Smooth muscle cell (in vitro differentiated cells): Measurements from ENCODE around the gene ENO3. TPM values are rescaled to one million over a fixed set of nuclear protein-coding genes. Genes with fewer than 3 reads are reported as not detected.

ENCODE experiments used
- DNase-seq: peaks from one replicate; lab custom pipeline; 2025; ENCODE audit not compliant: unreplicated experiment; lab: John Stamatoyannopoulos, UW
- H2AFZ ChIP-seq: fragments of 200-600 bp; sonication (generic); 2 replicates; pipeline ENCODE4 v1.6.0; 2016; ENCODE audit warnings: antibody characterized with exemption, low read depth, mild to moderate bottlenecking
- H3F3A ChIP-seq: fragments of 200-600 bp; sonication (generic); 2 replicates; pipeline ENCODE4 v1.6.0; 2017; ENCODE audit warnings: antibody characterized with exemption, low read depth
- H3K27ac ChIP-seq: fragments of 200-600 bp; sonication (generic); 2 replicates; pipeline ENCODE4 v1.5.1; 2016; ENCODE audit warnings: low read depth, mild to moderate bottlenecking
- H3K27me3 ChIP-seq: fragments of 200-600 bp; sonication (generic); 2 replicates; pipeline ENCODE4 v1.6.1; 2016; ENCODE audit warnings: low read depth, mild to moderate bottlenecking
- H3K36me3 ChIP-seq: fragments of 200-600 bp; sonication (generic); 2 replicates; pipeline ENCODE4 v1.5.1; 2016; ENCODE audit warnings: low read depth
- H3K4me1 ChIP-seq: fragments of 200-600 bp; sonication (generic); 2 replicates; pipeline ENCODE4 v1.5.1; 2016; ENCODE audit warnings: low read depth
- H3K4me2 ChIP-seq: fragments of 200-600 bp; sonication (generic); 2 replicates; pipeline ENCODE4 v1.6.0; 2016; ENCODE audit warnings: mild to moderate bottlenecking
- H3K4me3 ChIP-seq: fragments of 200-600 bp; sonication (generic); 2 replicates; pipeline ENCODE4 v1.5.1; 2016; ENCODE audit warnings: mild to moderate bottlenecking
- H3K79me2 ChIP-seq: fragments of 200-600 bp; sonication (generic); 2 replicates; pipeline ENCODE4 v1.6.0; 2016; ENCODE audit warnings: low read depth, mild to moderate bottlenecking
- H3K9ac ChIP-seq: fragments of 200-600 bp; sonication (generic); 2 replicates; pipeline ENCODE4 v1.6.0; 2016; ENCODE audit warnings: low read depth
- H3K9me3 ChIP-seq: fragments of 200-600 bp; sonication (generic); replicated peaks from 2 replicates; pipeline ENCODE4 v1.5.1; 2016; ENCODE audit warnings: low read depth
- H4K20me1 ChIP-seq: fragments of 200-600 bp; sonication (generic); 2 replicates; pipeline ENCODE4 v1.6.0; 2016; ENCODE audit warnings: low read depth
- CTCF ChIP-seq: fragments of 200-600 bp; sonication (generic); IDR thresholded peaks from 2 replicates; pipeline ENCODE4 v1.5.1; 2017; ENCODE audit warnings: borderline replicate concordance, mild to moderate bottlenecking, antibody characterized with exemption; ENCODE audit not compliant: insufficient read depth, poor library complexity, severe bottlenecking
- WGBS: methylation state at CpG from one replicate; pipeline ENCODE4 v1.1.7; 2016; ENCODE audit warnings: low lambda C conversion rate; 5-methylcytosine and 5-hydroxymethylcytosine counted together
- polyA plus RNA-seq: library from polyadenylated mRNA; unstranded; fragments of >200 nt; fragmentation: Nextera tagmentation; extraction: Ambion mirVana; gene quantifications from 2 replicates; pipeline ENCODE4 v1.2.1, GENCODE V29; 2016
- total RNA-seq: library from RNA; depleted of rRNA; stranded (reverse); fragments of >200 nt; gene quantifications from 2 replicates; pipeline ENCODE4 v1.2.3, GENCODE V29; 2014

The ENO3 gene
- total and polyA plus RNA-seq, 2 experiments from 2014 or later, result 5.9 to 14.5 TPM

- no peak for TF ChIP-seq CTCF
- H3K27me3 ChIP-seq, result no peaks in the 10 kb centered on the region
Measured at GRCh38 chr17:4935650-4936049, 15.3 kb upstream of the ENO3 start.

GRCh38 chr17:4936436-4936835 is 14.5 kb upstream of the ENO3 start:
- Histone ChIP-seq H3F3A (peaks cover under 1% of the 10 kb centered on the region), H3K9ac (no peak overlapping the region)

More at GRCh38 chr17:4935650-4936049, 15.3 kb upstream of the ENO3 start:
- no peaks in the 10 kb centered on the region for H3K36me3 ChIP-seq
- H3K27ac ChIP-seq, result no peak overlapping the region
- no peak overlapping the region for H3K4me3 ChIP-seq
- DNase-seq, result no peak
- H4K20me1 ChIP-seq, result no peaks in the 10 kb centered on the region
- H3K4me2 ChIP-seq, result no peak overlapping the region
- H3F3A ChIP-seq, result no peaks in the 10 kb centered on the region
- H3K4me1 ChIP-seq, result peaks cover 5% of the 10 kb centered on the region
- no peaks in the 10 kb centered on the region for H3K9me3 ChIP-seq
- no peak overlapping the region for H2AFZ ChIP-seq
- peaks cover 11% of the 10 kb centered on the region for H3K79me2 ChIP-seq
- no peak overlapping the region for H3K9ac ChIP-seq

GRCh38 chr17:4937553-4937952 is 13.4 kb upstream of the ENO3 start:
- H3K4me3 ChIP-seq, result no peak overlapping the region
- peaks cover 4% of the 10 kb centered on the region for H4K20me1 ChIP-seq
- DNase-seq, result no peak
- peaks cover 7% of the 10 kb centered on the region for H3F3A ChIP-seq
- no peak overlapping the region for H3K9ac ChIP-seq
- no peak for TF ChIP-seq CTCF
- H3K27ac ChIP-seq, result no peak overlapping the region
- H3K9me3 ChIP-seq, result no peaks in the 10 kb centered on the region
- no peaks in the 10 kb centered on the region for H3K27me3 ChIP-seq
- H2AFZ ChIP-seq, result no peak overlapping the region
- H3K4me1 ChIP-seq, result peaks cover 12% of the 10 kb centered on the region
- H3K4me2 ChIP-seq, result no peak overlapping the region
- 90% methylated on average over 15 of the region's 16 CpGs for WGBS
- H3K79me2 ChIP-seq, result peaks cover 28% of the 10 kb centered on the region
- H3K36me3 ChIP-seq, result no peaks in the 10 kb centered on the region

More at GRCh38 chr17:4936436-4936835, 14.5 kb upstream of the ENO3 start:
- Histone ChIP-seq H3K27me3 (no peaks in the 10 kb centered on the region), H3K9me3 (no peaks in the 10 kb centered on the region), H2AFZ (no peak overlapping the region), H3K27ac (no peak overlapping the region), H3K4me1 (peaks cover 11% of the 10 kb centered on the region), H3K4me2 (no peak overlapping the region), H4K20me1 (no peaks in the 10 kb centered on the region), H3K79me2 (peaks cover 18% of the 10 kb centered on the region), H3K4me3 (no peak overlapping the region), H3K36me3 (no peaks in the 10 kb centered on the region)
- TF ChIP-seq CTCF, result no peak
- 92% methylated on average over 3 of the region's 3 CpGs for WGBS
- no peak for DNase-seq

GRCh38 chr17:4938069-4938491 is 12.8 kb upstream of the ENO3 start:
- TF ChIP-seq CTCF, result no peak
- H3K4me3 ChIP-seq, result no peak overlapping the region
- no peak overlapping the region for H2AFZ ChIP-seq
- H4K20me1 ChIP-seq, result peaks cover 4% of the 10 kb centered on the region
- H3K4me1 ChIP-seq, result peaks cover 12% of the 10 kb centered on the region
- peak overlapping the region; percentile 95 for H3K4me2 ChIP-seq
- peaks cover 12% of the 10 kb centered on the region for H3F3A ChIP-seq
- peaks cover 31% of the 10 kb centered on the region for H3K79me2 ChIP-seq
- no peak overlapping the region for H3K27ac ChIP-seq
- 98% methylated on average over 11 of the region's 11 CpGs for WGBS
- no peaks in the 10 kb centered on the region for H3K36me3 ChIP-seq
- no peak overlapping the region for H3K9ac ChIP-seq
- DNase-seq, result no peak
- no peaks in the 10 kb centered on the region for H3K27me3 ChIP-seq
- H3K9me3 ChIP-seq, result no peaks in the 10 kb centered on the region
